Panc1 (cell line): Measurements from ENCODE around the gene KRTAP10-2. TPM values are rescaled to one million over a fixed set of nuclear protein-coding genes. Genes with fewer than 3 reads are reported as not detected.

Source experiments
- ATAC-seq: fragments of 200-7000 bp; cut with Tn5 transposase; 2 replicates; pipeline ENCODE4 v1.9.1; 2020; ENCODE audit warnings: mild to moderate bottlenecking, moderate library complexity
- BruUV-seq: library from RNA; stranded (reverse); fragments of 400-500 nt; replicated peaks from 2 replicates; lab custom pipeline; 2021; lab: Mats Ljungman, UMichigan
- CTCF ChIA-PET: fragments of 300-600 bp; sonication (Branson Sonifier 250); formaldehyde crosslinking; loops from one replicate; lab custom pipeline; 2022; ENCODE audit warnings: antibody characterized with exemption; lab: Charles Lee
- POLR2A ChIA-PET: fragments of 300-600 bp; sonication (Branson Sonifier 250); formaldehyde crosslinking; loops from one replicate; lab custom pipeline; 2022; ENCODE audit warnings: antibody characterized with exemption; lab: Charles Lee
- DNase-seq: peaks from one replicate; pipeline ENCODE4 v3.0.0-alpha.2; 2010; ENCODE audit warnings: low read depth, low spot score
- H3K27ac ChIP-seq: 2 replicates; pipeline ENCODE4 v1.5.1; 2011; ENCODE audit warnings: mild to moderate bottlenecking, low read length, inconsistent platforms
- H3K27me3 ChIP-seq: fragments of 200-500 bp; sonication (Bioruptor generic); 2 replicates; pipeline ENCODE4 v1.6.0; 2014; ENCODE audit warnings: low read length, inconsistent platforms; ENCODE audit not compliant: control insufficient read depth, insufficient read depth
- H3K36me3 ChIP-seq: fragments of 200-500 bp; sonication (Bioruptor generic); 2 replicates; pipeline ENCODE4 v1.5.1; 2014; ENCODE audit warnings: inconsistent platforms, mild to moderate bottlenecking, low read length, moderate library complexity; ENCODE audit not compliant: control insufficient read depth, insufficient read depth
- H3K4me1 ChIP-seq: 2 replicates; pipeline ENCODE4 v1.5.1; 2011; ENCODE audit warnings: inconsistent platforms, mild to moderate bottlenecking, low read length, moderate library complexity; ENCODE audit not compliant: control insufficient read depth, insufficient read depth
- H3K4me3 ChIP-seq, 2 experiments: 2 replicates each; pipeline ENCODE4 v1.5.1; 2011 to 2012; ENCODE audit warnings: low read depth in 2 of 2, low read length in 2 of 2, mild to moderate bottlenecking in 2 of 2, inconsistent platforms in 1 of 2, moderate library complexity in 1 of 2
- H3K9me3 ChIP-seq: fragments of 200-500 bp; sonication (Bioruptor generic); 2 replicates; pipeline ENCODE4 v1.5.1; 2014; ENCODE audit warnings: low read depth, mild to moderate bottlenecking, inconsistent platforms, low read length, moderate library complexity; ENCODE audit not compliant: control insufficient read depth, insufficient read depth
- CTCF ChIP-seq: fragments of 450-650 bp; IDR thresholded peaks from 2 replicates; pipeline ENCODE4 v1.5.1; 2017; ENCODE audit warnings: mild to moderate bottlenecking
- POLR2AphosphoS5 ChIP-seq: IDR thresholded peaks from 2 replicates; pipeline ENCODE4 v1.6.1; 2012; ENCODE audit warnings: mild to moderate bottlenecking, low read depth, low read length, moderate library complexity
- SIN3A ChIP-seq: IDR thresholded peaks from 2 replicates; pipeline ENCODE4 v1.6.1; 2012; ENCODE audit warnings: low read depth, mild to moderate bottlenecking, low read length, moderate library complexity, borderline replicate concordance; ENCODE audit not compliant: insufficient read depth
- TCF7L2 ChIP-seq: IDR thresholded peaks from 2 replicates; pipeline ENCODE4 v1.6.1; 2011; ENCODE audit warnings: mild to moderate bottlenecking, low read depth, low read length, inconsistent platforms
- in situ Hi-C: cut with HindIII; loops from 2 replicates; pipeline ENCODE4 v1.10.0; 2016; ENCODE audit warnings: low sequenced_read_pairs, low pct_unique_long_range_greater_than_20kb
- intact Hi-C: fragments of 100-400 bp; cut with micrococcal nuclease; formaldehyde crosslinking; loops from one replicate; pipeline ENCODE4 v1.10.0; 2022; ENCODE audit not compliant: unreplicated experiment
- total RNA-seq: library from RNA; stranded (reverse); gene quantifications from one replicate; pipeline ENCODE4 v1.2.1, GENCODE V29; 2021; ENCODE audit not compliant: unreplicated experiment
- TF ChIP-seq, protein P1 (sequence below), 2 experiments: IDR thresholded peaks; 2 replicates each; pipeline ENCODE4 v1.6.1; 2011 to 2012; ENCODE audit warnings: low read depth in 2 of 2, control low read depth in 1 of 2, low read length in 1 of 2, mild to moderate bottlenecking in 1 of 2, moderate library complexity in 1 of 2; ENCODE audit not compliant: insufficient read depth in 1 of 2

KRTAP10-2 gene
- total RNA-seq, 1 experiment from 2014 or later: not detected

- intact Hi-C loops: no loop called here
- Histone ChIP-seq H3K4me1 (no peaks in the 10 kb centered on the region; the same call in none of the 2 replicates), H3K27ac (no peak overlapping the region), H3K27me3 (no peaks in the 10 kb centered on the region), H3K36me3 (no peaks in the 10 kb centered on the region), H3K9me3 (no peaks in the 10 kb centered on the region), H3K4me3 (no peak overlapping the region)
- TF ChIP-seq TCF7L2: no peak
- TF ChIP-seq SIN3A: no peak
- TF ChIP-seq CTCF: no peak
- no peak for TF ChIP-seq POLR2AphosphoS5
- TF ChIP-seq, protein P1, sequence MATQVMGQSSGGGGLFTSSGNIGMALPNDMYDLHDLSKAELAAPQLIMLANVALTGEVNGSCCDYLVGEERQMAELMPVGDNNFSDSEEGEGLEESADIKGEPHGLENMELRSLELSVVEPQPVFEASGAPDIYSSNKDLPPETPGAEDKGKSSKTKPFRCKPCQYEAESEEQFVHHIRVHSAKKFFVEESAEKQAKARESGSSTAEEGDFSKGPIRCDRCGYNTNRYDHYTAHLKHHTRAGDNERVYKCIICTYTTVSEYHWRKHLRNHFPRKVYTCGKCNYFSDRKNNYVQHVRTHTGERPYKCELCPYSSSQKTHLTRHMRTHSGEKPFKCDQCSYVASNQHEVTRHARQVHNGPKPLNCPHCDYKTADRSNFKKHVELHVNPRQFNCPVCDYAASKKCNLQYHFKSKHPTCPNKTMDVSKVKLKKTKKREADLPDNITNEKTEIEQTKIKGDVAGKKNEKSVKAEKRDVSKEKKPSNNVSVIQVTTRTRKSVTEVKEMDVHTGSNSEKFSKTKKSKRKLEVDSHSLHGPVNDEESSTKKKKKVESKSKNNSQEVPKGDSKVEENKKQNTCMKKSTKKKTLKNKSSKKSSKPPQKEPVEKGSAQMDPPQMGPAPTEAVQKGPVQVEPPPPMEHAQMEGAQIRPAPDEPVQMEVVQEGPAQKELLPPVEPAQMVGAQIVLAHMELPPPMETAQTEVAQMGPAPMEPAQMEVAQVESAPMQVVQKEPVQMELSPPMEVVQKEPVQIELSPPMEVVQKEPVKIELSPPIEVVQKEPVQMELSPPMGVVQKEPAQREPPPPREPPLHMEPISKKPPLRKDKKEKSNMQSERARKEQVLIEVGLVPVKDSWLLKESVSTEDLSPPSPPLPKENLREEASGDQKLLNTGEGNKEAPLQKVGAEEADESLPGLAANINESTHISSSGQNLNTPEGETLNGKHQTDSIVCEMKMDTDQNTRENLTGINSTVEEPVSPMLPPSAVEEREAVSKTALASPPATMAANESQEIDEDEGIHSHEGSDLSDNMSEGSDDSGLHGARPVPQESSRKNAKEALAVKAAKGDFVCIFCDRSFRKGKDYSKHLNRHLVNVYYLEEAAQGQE (IDR thresholded peaks at IDR 0.05; ENCODE audit: insufficient read depth in 1 of 2, low read depth in 2 of 2, low read length in 1 of 2): no peak
- ATAC-seq (no peak), DNase-seq (no peak)
- CTCF ChIA-PET: no interaction called here
- in situ Hi-C loops: no loop called here
- no TSS peak for BruUV-seq
- POLR2A ChIA-PET: no interaction called here
Observed at GRCh38 chr21:44599264-44600029, 48.1 kb upstream of the KRTAP10-2 start.

- Histone ChIP-seq H3K9me3 (no peaks in the 10 kb centered on the region), H3K27ac (no peak overlapping the region), H3K27me3 (no peaks in the 10 kb centered on the region), H3K36me3 (no peaks in the 10 kb centered on the region), H3K4me1 (no peaks in the 10 kb centered on the region; the same call in none of the 2 replicates), H3K4me3 (no peak overlapping the region)
- ATAC-seq: no peak
- ChIA-PET POLR2A (no interaction called here), CTCF (no interaction called here)
- TF ChIP-seq POLR2AphosphoS5 (no peak), CTCF (no peak), SIN3A (no peak), TCF7L2 (no peak)
- TF ChIP-seq, protein P1 (IDR thresholded peaks at IDR 0.05; ENCODE audit: insufficient read depth in 1 of 2, low read depth in 2 of 2, low read length in 1 of 2): no peak
- intact Hi-C loops (no loop called here), in situ Hi-C loops (no loop called here)
- DNase-seq: no peak
- no TSS peak for BruUV-seq
Observed at GRCh38 chr21:44598061-44598460, 46.8 kb upstream of the KRTAP10-2 start.
